AG09309 (cell line): ENCODE measurements around the gene WDR88.

ENCODE experiments used
- DNase-seq: peaks from one replicate; pipeline ENCODE4 v3.0.0-alpha.2; 2010; ENCODE audit warnings: low read depth
- H3K4me3 ChIP-seq: 2 replicates; pipeline ENCODE4 v1.5.1; 2011; ENCODE audit warnings: mild to moderate bottlenecking, low read depth, low read length, moderate library complexity; ENCODE audit not compliant: control insufficient read depth
- CTCF ChIP-seq: IDR thresholded peaks from 2 replicates; pipeline ENCODE4 v1.5.1; 2011; ENCODE audit warnings: mild to moderate bottlenecking, low read depth, low read length, inconsistent platforms; ENCODE audit not compliant: insufficient read depth, control insufficient read depth; ENCODE audit errors: missing control alignments

Gene WDR88

GRCh38 chr19:33210266-33210940 is 78.5 kb downstream of the WDR88 start:
- no peak for DNase-seq
- TF ChIP-seq CTCF: no peak
- no peak overlapping the region for H3K4me3 ChIP-seq

GRCh38 chr19:33211794-33212435 is 80.0 kb downstream of the WDR88 start:
- H3K4me3 ChIP-seq: no peak overlapping the region
- no peak for DNase-seq
- TF ChIP-seq CTCF: no peak

- TF ChIP-seq CTCF: no peak
- DNase-seq: no peak
- no peak overlapping the region for H3K4me3 ChIP-seq
Observed at GRCh38 chr19:33212436-33213172, 80.7 kb downstream of the WDR88 start.

- DNase-seq: no peak
- H3K4me3 ChIP-seq: no peak overlapping the region
- TF ChIP-seq CTCF: peak; percentile 39
Observed at GRCh38 chr19:33214596-33214995, 82.7 kb downstream of the WDR88 start.

- no peak for DNase-seq
- H3K4me3 ChIP-seq: no peak overlapping the region
- no peak for TF ChIP-seq CTCF
Observed at GRCh38 chr19:33215438-33216197, 83.7 kb downstream of the WDR88 start.

GRCh38 chr19:33216198-33216830 is 84.4 kb downstream of the WDR88 start:
- H3K4me3 ChIP-seq: no peak overlapping the region
- DNase-seq: no peak
- no peak for TF ChIP-seq CTCF
